Lower leg skin (tissue), 4 donors: ENCODE results near the gene THOC5. TPM values are rescaled to one million over a fixed set of nuclear protein-coding genes. Genes with fewer than 3 reads are reported as not detected.

Experiments used
- DNase-seq, 2 donors: peaks; one replicate each; pipeline ENCODE4 v3.0.0-alpha.2; 2019; ENCODE audit warnings: low spot score in 2 of 2
- H3K4me3 ChIP-seq: fragments of 200-600 bp; sonication (generic); 2 replicates; pipeline ENCODE4 v1.5.1; 2017; ENCODE audit warnings: mild to moderate bottlenecking, low read depth; ENCODE audit not compliant: poor library complexity, severe bottlenecking
- CTCF ChIP-seq, 3 donors: fragments of 450-650 bp; IDR thresholded peaks; one replicate each; pipeline ENCODE4 v1.5.1; 2016; ENCODE audit warnings: antibody characterized with exemption in 3 of 3, mild to moderate bottlenecking in 3 of 3, moderate library complexity in 2 of 3
- POLR2A ChIP-seq, 2 donors: fragments of 450-650 bp; IDR thresholded peaks; one replicate each; pipeline ENCODE4 v1.6.1; 2016 to 2017; ENCODE audit warnings: antibody characterized with exemption in 2 of 2, mild to moderate bottlenecking in 1 of 2, moderate library complexity in 1 of 2
- WGBS, 2 donors: methylation state at CpG; one replicate each; pipeline ENCODE4 v1.1.5; 2018; 5-methylcytosine and 5-hydroxymethylcytosine counted together
- intact Hi-C: fragments of 100-400 bp; cut with DNase I; formaldehyde crosslinking; loops from one replicate; pipeline ENCODE4 v1.15.0; 2023; ENCODE audit warnings: low total_unique reads
- total RNA-seq, 4 donors: library from RNA; depleted of rRNA; stranded (reverse); fragments of >200 nt; gene quantifications; one replicate each; pipeline ENCODE4 v1.1.0, GENCODE V29; 2016

The THOC5 gene
- total RNA-seq, 4 donors from 2014 or later = 14.2 to 30.5 (median 23.3) TPM

- DNase-seq = no peak
- TF ChIP-seq POLR2A (IDR thresholded peaks at IDR 0.05) = no peak
- TF ChIP-seq CTCF (IDR thresholded peaks at IDR 0.05) = no peak
- 56 to 72% methylated on average over 1 of the region's 1 CpG for WGBS, 2 donors
- intact Hi-C loops = no loop called here
- H3K4me3 ChIP-seq = no peak overlapping the region
Measured at GRCh38 chr22:29541845-29542244, 11.7 kb downstream of the THOC5 start.

- no peak for TF ChIP-seq POLR2A (IDR thresholded peaks at IDR 0.05)
- TF ChIP-seq CTCF (IDR thresholded peaks at IDR 0.05) = no peak
- intact Hi-C loops = no loop called here
- WGBS, 2 donors = 85 to 90% methylated on average over 3 of the region's 3 CpGs
Measured at GRCh38 chr22:29539105-29539504, 14.5 kb downstream of the THOC5 start.

GRCh38 chr22:29536411-29536810 lies 17.1 kb downstream of the THOC5 start:
- WGBS, 2 donors = 100% methylated on average over 3 of the region's 3 CpGs
- no peak for DNase-seq
- intact Hi-C loops = no loop called here
- no peak overlapping the region for H3K4me3 ChIP-seq
- TF ChIP-seq POLR2A (IDR thresholded peaks at IDR 0.05) (no peak), CTCF (IDR thresholded peaks at IDR 0.05) (no peak)

More at GRCh38 chr22:29539105-29539504, 14.5 kb downstream of the THOC5 start:
- no peak overlapping the region for H3K4me3 ChIP-seq
- DNase-seq = no peak

GRCh38 chr22:29531419-29531818 lies 22.1 kb downstream of the THOC5 start:
- WGBS, 2 donors = 84 to 93% methylated on average over 4 of the region's 4 CpGs
- no peak overlapping the region for H3K4me3 ChIP-seq
- no peak for TF ChIP-seq POLR2A (IDR thresholded peaks at IDR 0.05)
- intact Hi-C loops = no loop called here
- DNase-seq = no peak

GRCh38 chr22:29530716-29531115 lies 22.8 kb downstream of the THOC5 start:
- intact Hi-C loops = no loop called here
- H3K4me3 ChIP-seq = no peak overlapping the region
- 91 to 98% methylated on average over 4 of the region's 4 CpGs for WGBS, 2 donors
- DNase-seq = no peak
- no peak for TF ChIP-seq CTCF (IDR thresholded peaks at IDR 0.05)
- TF ChIP-seq POLR2A (IDR thresholded peaks at IDR 0.05) = no peak

- 92% methylated on average over 7 of the region's 7 CpGs for WGBS, 2 donors
- intact Hi-C loops = no loop called here
- DNase-seq = no peak
- no peak for TF ChIP-seq CTCF (IDR thresholded peaks at IDR 0.05)
- TF ChIP-seq POLR2A (IDR thresholded peaks at IDR 0.05) = no peak
- H3K4me3 ChIP-seq = no peak overlapping the region
Measured at GRCh38 chr22:29528144-29528543, 25.4 kb downstream of the THOC5 start.
